22Rv1 (cell line): ENCODE data around the gene UNC5A.

ENCODE experiments used
- ZFX ChIP-seq: fragments of 450-650 bp; IDR thresholded peaks from 2 replicates; pipeline ENCODE4 v1.6.1; 2017; ENCODE audit warnings: antibody characterized with exemption, borderline replicate concordance
- TF ChIP-seq, protein P1 (sequence below): fragments of 450-650 bp; IDR thresholded peaks from 2 replicates; pipeline ENCODE4 v1.5.1; 2017; ENCODE audit warnings: mild to moderate bottlenecking

GRCh38 chr5:176775409-176775808, 35.0 kb upstream of the UNC5A start:
- TF ChIP-seq, protein P1, sequence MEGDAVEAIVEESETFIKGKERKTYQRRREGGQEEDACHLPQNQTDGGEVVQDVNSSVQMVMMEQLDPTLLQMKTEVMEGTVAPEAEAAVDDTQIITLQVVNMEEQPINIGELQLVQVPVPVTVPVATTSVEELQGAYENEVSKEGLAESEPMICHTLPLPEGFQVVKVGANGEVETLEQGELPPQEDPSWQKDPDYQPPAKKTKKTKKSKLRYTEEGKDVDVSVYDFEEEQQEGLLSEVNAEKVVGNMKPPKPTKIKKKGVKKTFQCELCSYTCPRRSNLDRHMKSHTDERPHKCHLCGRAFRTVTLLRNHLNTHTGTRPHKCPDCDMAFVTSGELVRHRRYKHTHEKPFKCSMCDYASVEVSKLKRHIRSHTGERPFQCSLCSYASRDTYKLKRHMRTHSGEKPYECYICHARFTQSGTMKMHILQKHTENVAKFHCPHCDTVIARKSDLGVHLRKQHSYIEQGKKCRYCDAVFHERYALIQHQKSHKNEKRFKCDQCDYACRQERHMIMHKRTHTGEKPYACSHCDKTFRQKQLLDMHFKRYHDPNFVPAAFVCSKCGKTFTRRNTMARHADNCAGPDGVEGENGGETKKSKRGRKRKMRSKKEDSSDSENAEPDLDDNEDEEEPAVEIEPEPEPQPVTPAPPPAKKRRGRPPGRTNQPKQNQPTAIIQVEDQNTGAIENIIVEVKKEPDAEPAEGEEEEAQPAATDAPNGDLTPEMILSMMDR, result no peak
- no peak for TF ChIP-seq ZFX
